IMR-90 (cell line): ENCODE results near the gene HS2ST1. TPM values are rescaled to one million over a fixed set of nuclear protein-coding genes. Genes with fewer than 3 reads are reported as not detected.

Experiments
- ATAC-seq: fragments of 200-7000 bp; cut with Tn5 transposase; 2 replicates; pipeline ENCODE4 v1.9.1; 2020; ENCODE audit warnings: low read depth, mild to moderate bottlenecking, moderate library complexity
- BruUV-seq: library from RNA; stranded (reverse); fragments of 400-500 nt; replicated peaks from 2 replicates; lab custom pipeline; 2021; lab: Mats Ljungman, UMichigan
- CTCF ChIA-PET: fragments of 300-600 bp; formaldehyde crosslinking; extraction: SDS; loops from one replicate; lab custom pipeline; 2021; ENCODE audit warnings: antibody characterized with exemption; lab: Yijun Ruan, JAX
- POLR2A ChIA-PET: fragments of 300-600 bp; sonication (Branson Sonifier 250); formaldehyde crosslinking; loops from one replicate; lab custom pipeline; 2022; ENCODE audit warnings: antibody characterized with exemption; ENCODE audit not compliant: unreplicated experiment; lab: Charles Lee
- DNase-seq: peaks from one replicate; pipeline ENCODE4 v3.0.0; 2013
- H2AFZ ChIP-seq: replicated peaks from 2 replicates; pipeline ENCODE3; 2013; ENCODE audit warnings: low read length, mild to moderate bottlenecking; ENCODE audit not compliant: poor library complexity
- H2AK5ac ChIP-seq: 2 replicates; pipeline ENCODE4 v1.6.1; 2013; ENCODE audit warnings: low read depth, low read length, inconsistent platforms
- H2AK9ac ChIP-seq: replicated peaks from 2 replicates; pipeline ENCODE3; 2013; ENCODE audit warnings: mild to moderate bottlenecking, low read depth, low read length, moderate library complexity; ENCODE audit not compliant: poor library complexity
- H2BK120ac ChIP-seq: 2 replicates; pipeline ENCODE4 v1.6.1; 2013; ENCODE audit warnings: low read depth, low read length, inconsistent platforms
- H2BK15ac ChIP-seq: 3 replicates; pipeline ENCODE4 v1.6.1; 2013; ENCODE audit warnings: low read depth, low read length, inconsistent platforms
- H2BK20ac ChIP-seq: 2 replicates; pipeline ENCODE4 v1.6.1; 2013; ENCODE audit warnings: low read depth, mild to moderate bottlenecking, inconsistent platforms, low read length, moderate library complexity
- H2BK5ac ChIP-seq: 2 replicates; pipeline ENCODE4 v1.6.1; 2013; ENCODE audit warnings: mild to moderate bottlenecking, low read depth, low read length, inconsistent platforms; ENCODE audit not compliant: poor library complexity, severe bottlenecking
- H3K14ac ChIP-seq: replicated peaks from 2 replicates; pipeline ENCODE4 v1.6.1; 2013; ENCODE audit warnings: low read depth, low read length, inconsistent platforms
- H3K18ac ChIP-seq: 2 replicates; pipeline ENCODE4 v1.6.1; 2013; ENCODE audit warnings: low read depth, low read length, control low read depth
- H3K23ac ChIP-seq: 2 replicates; pipeline ENCODE4 v1.6.1; 2013; ENCODE audit warnings: low read depth, low read length, inconsistent platforms
- H3K27ac ChIP-seq: 2 replicates; pipeline ENCODE4 v1.5.1; 2013; ENCODE audit warnings: mild to moderate bottlenecking, control low read depth, low read length; ENCODE audit not compliant: insufficient read depth
- H3K27me3 ChIP-seq: 2 replicates; pipeline ENCODE4 v1.6.1; 2013; ENCODE audit warnings: low read length; ENCODE audit not compliant: control insufficient read depth, insufficient read depth
- H3K36me3 ChIP-seq: 2 replicates; pipeline ENCODE4 v1.6.1; 2013; ENCODE audit warnings: low read length, mixed read lengths; ENCODE audit not compliant: control insufficient read depth, insufficient read depth
- H3K4ac ChIP-seq: 2 replicates; pipeline ENCODE4 v1.6.1; 2013; ENCODE audit warnings: low read depth, low read length, inconsistent platforms
- H3K4me1 ChIP-seq: 2 replicates; pipeline ENCODE4 v1.6.1; 2013; ENCODE audit warnings: low read length, mixed read lengths; ENCODE audit not compliant: control insufficient read depth, insufficient read depth
- H3K4me2 ChIP-seq: 2 replicates; pipeline ENCODE4 v1.6.1; 2013; ENCODE audit warnings: low read depth, mild to moderate bottlenecking, control low read depth, low read length, moderate library complexity
- H3K4me3 ChIP-seq: 2 replicates; pipeline ENCODE4 v1.5.1; 2013; ENCODE audit warnings: low read depth, mild to moderate bottlenecking, control low read depth, low read length, moderate library complexity; ENCODE audit not compliant: insufficient read depth
- H3K56ac ChIP-seq: 2 replicates; pipeline ENCODE4 v1.6.1; 2013; ENCODE audit warnings: low read length, inconsistent platforms; ENCODE audit not compliant: insufficient read depth; ENCODE audit errors: extremely low read depth
- H3K79me1 ChIP-seq, 2 experiments: 2 replicates each; pipeline ENCODE4 v1.6.1; 2013; ENCODE audit warnings: low read length in 2 of 2, inconsistent platforms in 1 of 2, low read depth in 1 of 2
- H3K9ac ChIP-seq: 2 replicates; pipeline ENCODE4 v1.6.1; 2013; ENCODE audit warnings: low read depth, low read length, control low read depth
- H3K9me1 ChIP-seq: 2 replicates; pipeline ENCODE4 v1.6.1; 2013; ENCODE audit warnings: low read length, inconsistent platforms; ENCODE audit not compliant: insufficient read depth
- H3K9me3 ChIP-seq: 2 replicates; pipeline ENCODE4 v1.6.1; 2013; ENCODE audit warnings: low read length; ENCODE audit not compliant: control insufficient read depth, insufficient read depth
- H4K20me1 ChIP-seq: 2 replicates; pipeline ENCODE4 v1.6.1; 2013; ENCODE audit warnings: low read length, inconsistent platforms; ENCODE audit not compliant: insufficient read depth
- H4K5ac ChIP-seq: 2 replicates; pipeline ENCODE4 v1.6.1; 2013; ENCODE audit warnings: mild to moderate bottlenecking, low read depth, low read length, control low read depth
- H4K8ac ChIP-seq, 2 experiments: 2 replicates each; pipeline ENCODE4 v1.6.1; 2013; ENCODE audit warnings: low read depth in 2 of 2, low read length in 2 of 2, control low read depth in 1 of 2, inconsistent platforms in 1 of 2
- H4K91ac ChIP-seq: 2 replicates; pipeline ENCODE4 v1.6.1; 2013; ENCODE audit warnings: low read depth, low read length, inconsistent platforms; ENCODE audit not compliant: insufficient read depth
- BHLHE40 ChIP-seq: fragments of 150-350 bp; IDR thresholded peaks from 2 replicates; pipeline ENCODE4 v1.6.1; 2016; ENCODE audit warnings: mild to moderate bottlenecking, low read depth, low read length
- CEBPB ChIP-seq: IDR thresholded peaks from 2 replicates; pipeline ENCODE4 v1.6.1; 2012; ENCODE audit warnings: low read depth, low read length, improper control_type of control experiment
- ELK1 ChIP-seq: fragments of 150-350 bp; IDR thresholded peaks from 2 replicates; pipeline ENCODE4 v1.6.1; 2016; ENCODE audit warnings: low read depth, mild to moderate bottlenecking, low read length, moderate library complexity, borderline replicate concordance
- MAFK ChIP-seq: IDR thresholded peaks from 2 replicates; pipeline ENCODE4 v1.6.1; 2012; ENCODE audit warnings: low read depth, low read length, improper control_type of control experiment
- MXI1 ChIP-seq: IDR thresholded peaks from 2 replicates; pipeline ENCODE4 v1.6.1; 2012; ENCODE audit warnings: low read depth, mild to moderate bottlenecking, low read length, moderate library complexity, borderline replicate concordance
- NFE2L2 ChIP-seq: fragments of 150-350 bp; IDR thresholded peaks from 2 replicates; pipeline ENCODE4 v1.6.1; 2016; ENCODE audit warnings: low read depth, mild to moderate bottlenecking, low read length
- POLR2A ChIP-seq: IDR thresholded peaks from 2 replicates; pipeline ENCODE4 v1.6.1; 2012; ENCODE audit warnings: mild to moderate bottlenecking, low read depth, low read length
- RFX5 ChIP-seq: IDR thresholded peaks from 2 replicates; pipeline ENCODE4 v1.8.0; 2012; ENCODE audit warnings: low read depth, mild to moderate bottlenecking, low read length, moderate library complexity
- SMC3 ChIP-seq: fragments of 150-350 bp; IDR thresholded peaks from 2 replicates; pipeline ENCODE4 v1.6.1; 2016; ENCODE audit warnings: low read depth, mild to moderate bottlenecking, antibody characterized with exemption, low read length, moderate library complexity
- WGBS, 2 experiments: methylation state at CpG; one replicate each; pipeline versions ENCODE4 v1.1.5 to v1.1.7; 2013; ENCODE audit warnings: missing lambda C conversion rate in 2 of 2; ENCODE audit not compliant: insufficient read length in 1 of 2; ENCODE audit errors: extremely low coverage in 2 of 2; 5-methylcytosine and 5-hydroxymethylcytosine counted together
- dilution Hi-C: fragments of 300-500 bp; cut with HindIII; formaldehyde crosslinking; loops from one replicate; pipeline ENCODE4 v1.14.3; 2018; ENCODE audit warnings: low sequenced_read_pairs; ENCODE audit not compliant: unreplicated experiment
- in situ Hi-C: fragments of 300-500 bp; cut with MboI; formaldehyde crosslinking; loops from 3 replicates; pipeline ENCODE4 v1.14.3; 2019; ENCODE audit warnings: low sequenced_read_pairs, inconsistent platforms, mixed read lengths
- intact Hi-C: fragments of 100-400 bp; cut with micrococcal nuclease; formaldehyde crosslinking; loops from 2 replicates; pipeline ENCODE4 v1.10.0; 2022
- polyA plus RNA-seq, 3 experiments: library from polyadenylated mRNA; depleted of rRNA; stranded (reverse); fragments of >200 nt; gene quantifications; 2 replicates each; pipeline ENCODE4 v1.2.3, GENCODE V29; 2012; ENCODE audit warnings: low replicate concordance in 1 of 3
- total RNA-seq: library from RNA; depleted of rRNA; stranded (reverse); fragments of >200 nt; gene quantifications from 2 replicates; pipeline ENCODE4 v1.2.3, GENCODE V29; 2012
- TF ChIP-seq, protein P1 (sequence below): conservative IDR thresholded peaks from 2 replicates; pipeline ENCODE4 v1.5.1; 2012; ENCODE audit warnings: mild to moderate bottlenecking, low read depth, low read length, improper control_type of control experiment

The HS2ST1 gene
- total and polyA plus RNA-seq, 2 of the 4 experiments (the other 2 are of a cell fraction), result 7.8 to 13.1 TPM

GRCh38 chr1:87072904-87073303 lies 158.5 kb downstream of the HS2ST1 start:
- H3K23ac ChIP-seq, result no peak overlapping the region
- H3K27ac ChIP-seq, result no peak overlapping the region
- dilution Hi-C loops, result no loop called here
- no peak overlapping the region for H3K4me3 ChIP-seq
- H4K8ac ChIP-seq, result no peak overlapping the region
- no peak overlapping the region for H2BK15ac ChIP-seq
- H2AFZ ChIP-seq, result no peak overlapping the region
- H3K14ac ChIP-seq, result no peak overlapping the region
- H4K20me1 ChIP-seq, result no peaks in the 10 kb centered on the region
- no peaks in the 10 kb centered on the region for H3K9me3 ChIP-seq
- H3K36me3 ChIP-seq, result no peaks in the 10 kb centered on the region
- no peaks in the 10 kb centered on the region for H3K27me3 ChIP-seq
- WGBS, 2 experiments, result 87% methylated on average over 3 of the region's 7 CpGs; no CpG with 5 or more reads in 1 of the 2 experiments
- no peak overlapping the region for H2AK9ac ChIP-seq
- no peak for TF ChIP-seq POLR2A
- TF ChIP-seq, protein P1, sequence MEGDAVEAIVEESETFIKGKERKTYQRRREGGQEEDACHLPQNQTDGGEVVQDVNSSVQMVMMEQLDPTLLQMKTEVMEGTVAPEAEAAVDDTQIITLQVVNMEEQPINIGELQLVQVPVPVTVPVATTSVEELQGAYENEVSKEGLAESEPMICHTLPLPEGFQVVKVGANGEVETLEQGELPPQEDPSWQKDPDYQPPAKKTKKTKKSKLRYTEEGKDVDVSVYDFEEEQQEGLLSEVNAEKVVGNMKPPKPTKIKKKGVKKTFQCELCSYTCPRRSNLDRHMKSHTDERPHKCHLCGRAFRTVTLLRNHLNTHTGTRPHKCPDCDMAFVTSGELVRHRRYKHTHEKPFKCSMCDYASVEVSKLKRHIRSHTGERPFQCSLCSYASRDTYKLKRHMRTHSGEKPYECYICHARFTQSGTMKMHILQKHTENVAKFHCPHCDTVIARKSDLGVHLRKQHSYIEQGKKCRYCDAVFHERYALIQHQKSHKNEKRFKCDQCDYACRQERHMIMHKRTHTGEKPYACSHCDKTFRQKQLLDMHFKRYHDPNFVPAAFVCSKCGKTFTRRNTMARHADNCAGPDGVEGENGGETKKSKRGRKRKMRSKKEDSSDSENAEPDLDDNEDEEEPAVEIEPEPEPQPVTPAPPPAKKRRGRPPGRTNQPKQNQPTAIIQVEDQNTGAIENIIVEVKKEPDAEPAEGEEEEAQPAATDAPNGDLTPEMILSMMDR, result no peak
- no peak for TF ChIP-seq RFX5
- TF ChIP-seq MAFK, result no peak
- no peak for TF ChIP-seq BHLHE40
- no peak for TF ChIP-seq MXI1
- TF ChIP-seq ELK1, result no peak
- no peak for TF ChIP-seq SMC3
- TF ChIP-seq CEBPB, result no peak
- no peak for TF ChIP-seq NFE2L2
- no peak overlapping the region for H3K4me2 ChIP-seq
- intact Hi-C loops, result no loop called here
- DNase-seq (no peak), ATAC-seq (no peak)
- no peak overlapping the region for H3K56ac ChIP-seq
- no peak overlapping the region for H2BK5ac ChIP-seq
- peaks cover 0 to 6% of the 10 kb centered on the region in 2 experiments; a peak in 2 of 4 replicates for H3K79me1 ChIP-seq
- H2BK20ac ChIP-seq, result no peak overlapping the region
- in situ Hi-C loops, result no loop called here
- no peak overlapping the region for H3K18ac ChIP-seq
- H3K9ac ChIP-seq, result no peak overlapping the region
- ChIA-PET CTCF (no interaction called here), POLR2A (no interaction called here)
- H2AK5ac ChIP-seq, result no peak overlapping the region
- H3K4me1 ChIP-seq, result no peaks in the 10 kb centered on the region
- H4K5ac ChIP-seq, result no peak overlapping the region
- H4K91ac ChIP-seq, result no peak overlapping the region
- H3K9me1 ChIP-seq, result no peaks in the 10 kb centered on the region
- H3K4ac ChIP-seq, result no peak overlapping the region
- no peak overlapping the region for H2BK120ac ChIP-seq
- no TSS peak for BruUV-seq
